ENCODE measurements around the gene OR52H1. TPM values are rescaled to one million over a fixed set of nuclear protein-coding genes. Genes with fewer than 3 reads are reported as not detected.
A peak's percentile ranks its signal among the peaks of the same experiment; 100 is the strongest.
"Not testable (repeated sequence)": the region's sequence is repeated elsewhere in the genome, so short reads cannot be mapped to it uniquely, and the experiment has no call there.

OR52H1 gene
- total RNA-seq: not detected

- H3K4me3 Mint-ChIP-seq: no peak within 1 kb of the TSS
- no peaks in the 10 kb centered on the region for H3K36me3 Mint-ChIP-seq (ENCODE audit: insufficient read depth)
- DNase-seq: no peak
- peaks cover 6% of the 10 kb centered on the region for H3K27me3 Mint-ChIP-seq (ENCODE audit: low read depth)
- no peak for ATAC-seq
- H3K4me1 Mint-ChIP-seq (ENCODE audit: low read depth): no peaks in the 10 kb centered on the region
- no peaks in the 10 kb centered on the region for H3K9me3 Mint-ChIP-seq
These were observed at the start of gene OR52H1 for GRCh38 chr11:5548440-5548839. Gene OR52H1 (minus strand): TSS chr11:5548540. CDS start chr11:5545505, 3,035 bp downstream.

- ATAC-seq: no peak
These were observed 49.6 kb upstream of the OR52H1 start for GRCh38 chr11:5597953-5598352.

GRCh38 chr11:5596607-5597201 lies 48.4 kb upstream of the OR52H1 start, which contains the start of gene TRIM6:
Gene TRIM6 (plus strand): TSS chr11:5596637. CDS start chr11:5596898, 261 bp downstream.
- Mint-ChIP-seq H3K36me3 (ENCODE audit: insufficient read depth) (no peaks in the 10 kb centered on the region), H3K9me3 (no peaks in the 10 kb centered on the region), H3K4me1 (ENCODE audit: low read depth) (peaks cover 3% of the 10 kb centered on the region), H3K27me3 (ENCODE audit: low read depth) (peaks cover 5% of the 10 kb centered on the region), H3K4me3 (peak within 1 kb of the TSS; percentile 68)
- ATAC-seq (peak in 1 of 2 donors; percentile 30), DNase-seq (no peak)

More at GRCh38 chr11:5597953-5598352, 49.6 kb upstream of the OR52H1 start:
- peaks cover 3% of the 10 kb centered on the region for H3K4me1 Mint-ChIP-seq (ENCODE audit: low read depth)
- no peaks in the 10 kb centered on the region for H3K9me3 Mint-ChIP-seq
- H3K36me3 Mint-ChIP-seq (ENCODE audit: insufficient read depth): no peaks in the 10 kb centered on the region
- no peak for DNase-seq
- H3K27me3 Mint-ChIP-seq (ENCODE audit: low read depth): peaks cover 5% of the 10 kb centered on the region
- H3K4me3 Mint-ChIP-seq: no peak overlapping the region

- Mint-ChIP-seq H3K36me3 (ENCODE audit: insufficient read depth) (no peaks in the 10 kb centered on the region), H3K4me3 (no peak overlapping the region), H3K4me1 (ENCODE audit: low read depth) (peaks cover 3% of the 10 kb centered on the region), H3K9me3 (no peaks in the 10 kb centered on the region), H3K27me3 (ENCODE audit: low read depth) (peaks cover 5% of the 10 kb centered on the region)
- ATAC-seq: no peak
- DNase-seq: no peak
These were observed 44.8 kb upstream of the OR52H1 start for GRCh38 chr11:5593146-5593545.

GRCh38 chr11:5592615-5593014 lies 44.3 kb upstream of the OR52H1 start:
- Mint-ChIP-seq H3K4me1 (ENCODE audit: low read depth) (peaks cover 3% of the 10 kb centered on the region), H3K36me3 (ENCODE audit: insufficient read depth) (no peaks in the 10 kb centered on the region), H3K4me3 (no peak overlapping the region), H3K27me3 (ENCODE audit: low read depth) (peaks cover 4% of the 10 kb centered on the region), H3K9me3 (no peaks in the 10 kb centered on the region)
- ATAC-seq (no peak), DNase-seq (no peak)

GRCh38 chr11:5591613-5592012 lies 43.3 kb upstream of the OR52H1 start:
- no peak for ATAC-seq
- Mint-ChIP-seq H3K9me3 (no peaks in the 10 kb centered on the region), H3K4me1 (ENCODE audit: low read depth) (peaks cover 2% of the 10 kb centered on the region), H3K36me3 (ENCODE audit: insufficient read depth) (no peaks in the 10 kb centered on the region), H3K4me3 (no peak overlapping the region), H3K27me3 (ENCODE audit: low read depth) (peaks cover 2% of the 10 kb centered on the region)
- no peak for DNase-seq

- H3K9me3 Mint-ChIP-seq; ATAC-seq; H3K36me3 Mint-ChIP-seq (ENCODE audit: insufficient read depth); H3K27me3 Mint-ChIP-seq (ENCODE audit: low read depth); DNase-seq; H3K4me1 Mint-ChIP-seq (ENCODE audit: low read depth); H3K4me3 Mint-ChIP-seq: not testable (repeated sequence)
These were observed 41.6 kb upstream of the OR52H1 start for GRCh38 chr11:5589906-5590305.

- not testable (repeated sequence) for ATAC-seq; DNase-seq; H3K4me1 Mint-ChIP-seq (ENCODE audit: low read depth); H3K27me3 Mint-ChIP-seq (ENCODE audit: low read depth); H3K4me3 Mint-ChIP-seq; H3K36me3 Mint-ChIP-seq (ENCODE audit: insufficient read depth); H3K9me3 Mint-ChIP-seq
These were observed 36.1 kb upstream of the OR52H1 start for GRCh38 chr11:5584458-5584857.

- H3K4me1 Mint-ChIP-seq (ENCODE audit: low read depth): no peaks in the 10 kb centered on the region
- ATAC-seq: no peak
- H3K36me3 Mint-ChIP-seq (ENCODE audit: insufficient read depth): no peaks in the 10 kb centered on the region
- peaks cover 4% of the 10 kb centered on the region for H3K9me3 Mint-ChIP-seq
- peaks cover 2% of the 10 kb centered on the region for H3K27me3 Mint-ChIP-seq (ENCODE audit: low read depth)
- no peak for DNase-seq
- no peak overlapping the region for H3K4me3 Mint-ChIP-seq
These were observed 32.7 kb upstream of the OR52H1 start for GRCh38 chr11:5581014-5581413.

GRCh38 chr11:5580577-5580976 lies 32.2 kb upstream of the OR52H1 start, which contains the start of gene OR52B6:
Gene OR52B6 (plus strand): TSS chr11:5580877. CDS start chr11:5580877, 0 bp downstream.
- Mint-ChIP-seq H3K36me3 (ENCODE audit: insufficient read depth) (no peaks in the 10 kb centered on the region), H3K4me1 (ENCODE audit: low read depth) (no peaks in the 10 kb centered on the region)

GRCh38 chr11:5577101-5577500 lies 28.8 kb upstream of the OR52H1 start:
- Mint-ChIP-seq H3K4me1 (ENCODE audit: low read depth) (no peaks in the 10 kb centered on the region), H3K27me3 (ENCODE audit: low read depth) (peaks cover 2% of the 10 kb centered on the region), H3K36me3 (ENCODE audit: insufficient read depth) (no peaks in the 10 kb centered on the region), H3K4me3 (no peak overlapping the region), H3K9me3 (no peaks in the 10 kb centered on the region)
- ATAC-seq (no peak), DNase-seq (no peak)

More at GRCh38 chr11:5580577-5580976, 32.2 kb upstream of the OR52H1 start, which contains the start of gene OR52B6:
- DNase-seq (no peak), ATAC-seq (no peak)
- Mint-ChIP-seq H3K4me3 (no peak within 1 kb of the TSS), H3K9me3 (peaks cover 4% of the 10 kb centered on the region), H3K27me3 (ENCODE audit: low read depth) (peaks cover 2% of the 10 kb centered on the region)

GRCh38 chr11:5575152-5575551 lies 26.8 kb upstream of the OR52H1 start:
- Mint-ChIP-seq H3K9me3 (no peaks in the 10 kb centered on the region), H3K4me3 (no peak overlapping the region), H3K27me3 (ENCODE audit: low read depth) (peaks cover 2% of the 10 kb centered on the region), H3K4me1 (ENCODE audit: low read depth) (no peaks in the 10 kb centered on the region), H3K36me3 (ENCODE audit: insufficient read depth) (no peaks in the 10 kb centered on the region)
- DNase-seq (no peak), ATAC-seq (no peak)

- no peak overlapping the region for H3K4me3 Mint-ChIP-seq
- peaks cover 2% of the 10 kb centered on the region for H3K27me3 Mint-ChIP-seq (ENCODE audit: low read depth)
- H3K9me3 Mint-ChIP-seq: no peaks in the 10 kb centered on the region
These were observed 26.3 kb upstream of the OR52H1 start for GRCh38 chr11:5574654-5575053.

GRCh38 chr11:5564259-5565019 lies 16.1 kb upstream of the OR52H1 start:
- no peak overlapping the region for H3K4me3 Mint-ChIP-seq
- no peak for ATAC-seq
- no peak for DNase-seq
- peaks cover 2% of the 10 kb centered on the region for H3K27me3 Mint-ChIP-seq (ENCODE audit: low read depth)
- peaks cover 8% of the 10 kb centered on the region for H3K9me3 Mint-ChIP-seq
- H3K4me1 Mint-ChIP-seq (ENCODE audit: low read depth): peaks cover 3% of the 10 kb centered on the region
- H3K36me3 Mint-ChIP-seq (ENCODE audit: insufficient read depth): no peaks in the 10 kb centered on the region

More at GRCh38 chr11:5574654-5575053, 26.3 kb upstream of the OR52H1 start:
- DNase-seq: no peak
- no peak for ATAC-seq
- no peaks in the 10 kb centered on the region for H3K4me1 Mint-ChIP-seq (ENCODE audit: low read depth)
- no peaks in the 10 kb centered on the region for H3K36me3 Mint-ChIP-seq (ENCODE audit: insufficient read depth)

GRCh38 chr11:5557751-5558150 lies 9.4 kb upstream of the OR52H1 start:
- H3K4me1 Mint-ChIP-seq (ENCODE audit: low read depth): no peaks in the 10 kb centered on the region
- DNase-seq: no peak
- H3K4me3 Mint-ChIP-seq: no peak overlapping the region
- H3K9me3 Mint-ChIP-seq: no peaks in the 10 kb centered on the region
- no peaks in the 10 kb centered on the region for H3K36me3 Mint-ChIP-seq (ENCODE audit: insufficient read depth)
- no peak for ATAC-seq
- peaks cover 4% of the 10 kb centered on the region for H3K27me3 Mint-ChIP-seq (ENCODE audit: low read depth)
